Liver (tissue), 3 donors: ENCODE data around the gene TSC22D2.

Experiments used
- CTCF ChIP-seq: fragments of 150-350 bp; IDR thresholded peaks from 2 replicates; pipeline ENCODE4 v1.5.1; 2017; ENCODE audit warnings: improper control_type of control experiment, low read depth, low read length; ENCODE audit not compliant: missing input control
- NR2F2 ChIP-seq: IDR thresholded peaks from 2 replicates; pipeline ENCODE4 v1.6.1; 2016; ENCODE audit warnings: antibody characterized with exemption
- TAF1 ChIP-seq: conservative IDR thresholded peaks from 2 replicates; pipeline ENCODE4 v1.6.1; 2016; ENCODE audit warnings: antibody characterized with exemption, mild to moderate bottlenecking
- donor health status: healthy.
- donor health status: healthy.

GRCh38 chr3:150393745-150394144 is 14.4 kb upstream of the TSC22D2 start:
- no peak for TF ChIP-seq CTCF
- TF ChIP-seq NR2F2 = no peak
- no peak for TF ChIP-seq TAF1
